Measurements from ENCODE around the gene GPRIN1. TPM values are rescaled to one million over a fixed set of nuclear protein-coding genes. Genes with fewer than 3 reads are reported as not detected.

Gene GPRIN1
- total and polyA plus RNA-seq, 2 of the 4 experiments (the other 2 are of a cell fraction), result 3.0 to 4.7 TPM

DNA sequence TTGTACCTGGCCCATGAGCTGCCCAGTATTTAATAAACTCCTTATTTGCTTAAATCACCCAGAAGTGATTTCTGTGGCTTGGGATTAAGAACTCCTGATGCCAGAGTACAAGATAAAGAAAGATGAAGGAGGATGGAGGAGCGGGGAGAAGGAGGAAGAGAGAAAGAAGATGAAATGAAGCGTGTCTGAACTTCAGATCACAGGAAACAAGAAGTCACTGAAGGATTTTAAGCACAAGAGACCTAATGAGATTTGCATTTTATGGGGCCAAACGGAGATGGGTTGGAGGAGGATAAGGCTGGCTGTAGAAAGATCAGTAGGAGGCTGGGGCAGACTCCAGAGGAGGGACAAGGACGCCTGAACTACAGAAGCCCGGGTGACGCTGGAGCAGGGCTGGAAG is 23.6 kb upstream of the GPRIN1 start:
- Histone ChIP-seq H3K14ac (replicated peaks; ENCODE audit: low read depth, low read length) (no peak overlapping the region), H3K9ac (ENCODE audit: low read depth, low read length) (no peak overlapping the region), H3K27me3 (ENCODE audit: control insufficient read depth, insufficient read depth, low read length) (peaks cover 79% of the 10 kb centered on the region), H3K4me2 (ENCODE audit: low read depth, low read length) (no peak overlapping the region), H2BK5ac (ENCODE audit: low read depth, low read length, poor library complexity, severe bottlenecking) (no peak overlapping the region), H4K5ac (ENCODE audit: low read depth, low read length) (no peak overlapping the region), H3K79me1 (ENCODE audit: low read depth in 1 of 2, low read length in 2 of 2) (no peaks in the 10 kb centered on the region), H2AFZ (replicated peaks; ENCODE audit: low read length, poor library complexity) (no peak overlapping the region), H3K56ac (ENCODE audit: extremely low read depth, insufficient read depth, low read length) (no peak overlapping the region), H3K27ac (ENCODE audit: insufficient read depth, low read length) (no peak overlapping the region), H4K20me1 (ENCODE audit: insufficient read depth, low read length) (no peaks in the 10 kb centered on the region; the same call in 1 of the 2 replicates), H2BK15ac (ENCODE audit: low read depth, low read length) (no peak overlapping the region), H3K4ac (ENCODE audit: low read depth, low read length) (no peak overlapping the region), H3K4me3 (ENCODE audit: insufficient read depth, low read depth, low read length) (no peak overlapping the region), H4K91ac (ENCODE audit: insufficient read depth, low read depth, low read length) (no peak overlapping the region), H2AK5ac (ENCODE audit: low read depth, low read length) (no peak overlapping the region), H3K9me1 (ENCODE audit: insufficient read depth, low read length) (peaks cover 3% of the 10 kb centered on the region; the same call in 1 of the 2 replicates), H3K23ac (ENCODE audit: low read depth, low read length) (no peak overlapping the region), H3K9me3 (ENCODE audit: control insufficient read depth, insufficient read depth, low read length) (peaks cover 5% of the 10 kb centered on the region), H2BK120ac (ENCODE audit: low read depth, low read length) (no peak overlapping the region), H2AK9ac (replicated peaks; ENCODE audit: low read depth, low read length, poor library complexity) (no peak overlapping the region), H3K36me3 (ENCODE audit: control insufficient read depth, insufficient read depth, low read length) (no peaks in the 10 kb centered on the region), H2BK20ac (ENCODE audit: low read depth, low read length) (no peak overlapping the region), H3K4me1 (ENCODE audit: control insufficient read depth, insufficient read depth, low read length) (peaks cover 2% of the 10 kb centered on the region; the same call in 1 of the 2 replicates), H3K18ac (ENCODE audit: low read depth, low read length) (no peak overlapping the region), H4K8ac (ENCODE audit: low read depth in 2 of 2, low read length in 2 of 2) (no peak overlapping the region)
- in situ Hi-C loops (cut with MboI; ENCODE audit: low sequenced_read_pairs) (no loop called here), intact Hi-C loops (cut with micrococcal nuclease) (no loop called here), dilution Hi-C loops (cut with HindIII; ENCODE audit: low sequenced_read_pairs, unreplicated experiment) (no loop called here)
- POLR2A ChIA-PET (ENCODE audit: unreplicated experiment), result interaction anchor here (0.6 kb wide), 1 partner anchor 191 kb away, joined by 4 read pairs; no protein-coding TSS in a partner anchor
- CTCF ChIA-PET, result interaction anchor here (0.6 kb wide), 1 partner anchor 217 kb away, joined by 3 read pairs; the partner anchor contains the start of gene CLTB
- no TSS peak for BruUV-seq (replicated peaks)
- ATAC-seq (ENCODE audit: low read depth) (no peak), DNase-seq (no peak)
- TF ChIP-seq, protein P1, sequence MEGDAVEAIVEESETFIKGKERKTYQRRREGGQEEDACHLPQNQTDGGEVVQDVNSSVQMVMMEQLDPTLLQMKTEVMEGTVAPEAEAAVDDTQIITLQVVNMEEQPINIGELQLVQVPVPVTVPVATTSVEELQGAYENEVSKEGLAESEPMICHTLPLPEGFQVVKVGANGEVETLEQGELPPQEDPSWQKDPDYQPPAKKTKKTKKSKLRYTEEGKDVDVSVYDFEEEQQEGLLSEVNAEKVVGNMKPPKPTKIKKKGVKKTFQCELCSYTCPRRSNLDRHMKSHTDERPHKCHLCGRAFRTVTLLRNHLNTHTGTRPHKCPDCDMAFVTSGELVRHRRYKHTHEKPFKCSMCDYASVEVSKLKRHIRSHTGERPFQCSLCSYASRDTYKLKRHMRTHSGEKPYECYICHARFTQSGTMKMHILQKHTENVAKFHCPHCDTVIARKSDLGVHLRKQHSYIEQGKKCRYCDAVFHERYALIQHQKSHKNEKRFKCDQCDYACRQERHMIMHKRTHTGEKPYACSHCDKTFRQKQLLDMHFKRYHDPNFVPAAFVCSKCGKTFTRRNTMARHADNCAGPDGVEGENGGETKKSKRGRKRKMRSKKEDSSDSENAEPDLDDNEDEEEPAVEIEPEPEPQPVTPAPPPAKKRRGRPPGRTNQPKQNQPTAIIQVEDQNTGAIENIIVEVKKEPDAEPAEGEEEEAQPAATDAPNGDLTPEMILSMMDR (conservative IDR thresholded peaks at IDR 0.05; ENCODE audit: low read depth, low read length), result no peak
- no peak for TF ChIP-seq MAFK (IDR thresholded peaks at IDR 0.05; ENCODE audit: low read depth, low read length)
- TF ChIP-seq BHLHE40 (IDR thresholded peaks at IDR 0.05; ENCODE audit: low read depth, low read length), result no peak
- no peak for TF ChIP-seq MXI1 (IDR thresholded peaks at IDR 0.05; ENCODE audit: borderline replicate concordance, low read depth, low read length)
- TF ChIP-seq FOS (IDR thresholded peaks at IDR 0.05; ENCODE audit: low read depth, low read length), result no peak
- no peak for TF ChIP-seq POLR2A (IDR thresholded peaks at IDR 0.05; ENCODE audit: low read depth, low read length)
- no peak for TF ChIP-seq SMC3 (IDR thresholded peaks at IDR 0.05; ENCODE audit: low read depth, low read length)
- TF ChIP-seq, protein P2, sequence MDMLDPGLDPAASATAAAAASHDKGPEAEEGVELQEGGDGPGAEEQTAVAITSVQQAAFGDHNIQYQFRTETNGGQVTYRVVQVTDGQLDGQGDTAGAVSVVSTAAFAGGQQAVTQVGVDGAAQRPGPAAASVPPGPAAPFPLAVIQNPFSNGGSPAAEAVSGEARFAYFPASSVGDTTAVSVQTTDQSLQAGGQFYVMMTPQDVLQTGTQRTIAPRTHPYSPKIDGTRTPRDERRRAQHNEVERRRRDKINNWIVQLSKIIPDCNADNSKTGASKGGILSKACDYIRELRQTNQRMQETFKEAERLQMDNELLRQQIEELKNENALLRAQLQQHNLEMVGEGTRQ (IDR thresholded peaks at IDR 0.05; ENCODE audit: low read depth, low read length), result no peak
- TF ChIP-seq RCOR1 (IDR thresholded peaks at IDR 0.05; ENCODE audit: insufficient replicate concordance, low read length), result no peak
- 20% methylated on average over 6 of the region's 6 CpGs; no CpG with 5 or more reads in 1 of the 2 experiments for WGBS, 2 experiments (ENCODE audit: extremely low coverage in 2 of 2, insufficient read length in 1 of 2)

All from IMR-90 (cell line).